Prostate gland (tissue), 2 donors: Measurements from ENCODE around the gene DCAF16. TPM values are rescaled to one million over a fixed set of nuclear protein-coding genes. Genes with fewer than 3 reads are reported as not detected.

Source experiments
- DNase-seq: peaks from one replicate; pipeline ENCODE4 v3.0.0-alpha.2; 2019; ENCODE audit warnings: low spot score
- H3K27ac ChIP-seq, 2 donors: fragments of 200-600 bp; sonication (generic); 2 replicates each; pipeline ENCODE4 v1.5.1; 2017 to 2019
- H3K27me3 ChIP-seq: fragments of 200-600 bp; sonication (generic); replicated peaks from 2 replicates; pipeline ENCODE4 v1.5.1; 2019; ENCODE audit not compliant: insufficient read depth
- H3K36me3 ChIP-seq, 2 donors: fragments of 200-600 bp; sonication (generic); 1 replicate in 1 of 2; 2 replicates in 1 of 2; pipeline versions ENCODE4 v1.5.1 to v1.8.1; 2017 to 2019
- H3K4me1 ChIP-seq: fragments of 200-600 bp; sonication (generic); replicated peaks from 2 replicates; pipeline ENCODE4 v1.5.1; 2019
- H3K4me3 ChIP-seq, 2 donors: fragments of 200-600 bp; sonication (generic); 2 replicates each; pipeline ENCODE4 v1.5.1; 2017 to 2019
- H3K9me3 ChIP-seq: fragments of 200-600 bp; sonication (generic); 2 replicates; pipeline ENCODE4 v1.5.1; 2017
- CTCF ChIP-seq, 4 experiments: fragments of 200-600 bp in 2 of 4; fragments of 450-650 bp in 2 of 4; sonication (generic) in 2 of 4; IDR thresholded peaks; 1 replicate in 3 of 4; 2 replicates in 1 of 4; pipeline ENCODE4 v1.5.1; 2016 to 2019; ENCODE audit warnings: antibody characterized with exemption in 4 of 4, mild to moderate bottlenecking in 2 of 4, moderate library complexity in 2 of 4
- POLR2A ChIP-seq: fragments of 450-650 bp; IDR thresholded peaks from one replicate; pipeline ENCODE4 v1.6.1; 2016; ENCODE audit warnings: antibody characterized with exemption, mild to moderate bottlenecking
- POLR2AphosphoS5 ChIP-seq: sonication (generic); formaldehyde crosslinking; IDR thresholded peaks from one replicate; pipeline ENCODE4 v1.6.1; 2017; ENCODE audit warnings: antibody characterized with exemption
- WGBS: methylation state at CpG from one replicate; pipeline ENCODE4 v1.1.5; 2018; 5-methylcytosine and 5-hydroxymethylcytosine counted together
- intact Hi-C: fragments of 100-400 bp; cut with DNase I; formaldehyde crosslinking; loops from one replicate; pipeline ENCODE4 v1.14.2; 2022
- total RNA-seq, 2 donors: library from RNA; depleted of rRNA; stranded (reverse); fragments of >200 nt; gene quantifications; one replicate each; pipeline ENCODE4 v1.1.0, GENCODE V29; 2016

The DCAF16 gene
- total RNA-seq, 2 donors from 2014 or later, result 33.0 to 44.0 TPM

- H3K4me3 ChIP-seq, result no peak overlapping the region
- 77% methylated on average over 3 of the region's 3 CpGs for WGBS
- H3K9me3 ChIP-seq, result no peaks in the 10 kb centered on the region
- TF ChIP-seq CTCF (IDR thresholded peaks at IDR 0.05), result no peak
- TF ChIP-seq POLR2A, result no peak
- TF ChIP-seq POLR2AphosphoS5, result no peak
- H3K4me1 ChIP-seq, result peaks cover 6% of the 10 kb centered on the region
- DNase-seq, result no peak
- H3K27me3 ChIP-seq, result no peaks in the 10 kb centered on the region
- intact Hi-C loops, result loop anchor here (5.0 kb wide), 1 partner anchor 237 kb away; the partner anchor contains the start of gene LAP3
- H3K27ac ChIP-seq, result no peak overlapping the region
- H3K36me3 ChIP-seq, result no peaks in the 10 kb centered on the region
These were observed 3.6 kb upstream of the DCAF16 start for GRCh38 chr4:17814140-17814539.

- Histone ChIP-seq H3K4me1 (peaks cover 8% of the 10 kb centered on the region), H3K4me3 (no peak overlapping the region), H3K27me3 (no peaks in the 10 kb centered on the region), H3K36me3 (no peaks in the 10 kb centered on the region), H3K27ac (no peak overlapping the region), H3K9me3 (no peaks in the 10 kb centered on the region)
- TF ChIP-seq POLR2AphosphoS5 (no peak), CTCF (IDR thresholded peaks at IDR 0.05) (no peak), POLR2A (no peak)
- 58% methylated on average over 3 of the region's 3 CpGs for WGBS
- DNase-seq, result no peak
- intact Hi-C loops, result loop anchor here (5.0 kb wide), 1 partner anchor 236 kb away; the partner anchor contains the start of gene LAP3
These were observed 2.2 kb upstream of the DCAF16 start for GRCh38 chr4:17812801-17813200.

GRCh38 chr4:17812125-17812524 is 1.6 kb upstream of the DCAF16 start:
- intact Hi-C loops, result loop anchor here (5.0 kb wide), 1 partner anchor 235 kb away; the partner anchor contains the start of gene LAP3

GRCh38 chr4:17811078-17811603 is 584 bp upstream of the DCAF16 start:
- Histone ChIP-seq H3K27me3 (no peaks in the 10 kb centered on the region), H3K9me3 (no peaks in the 10 kb centered on the region), H3K4me3 (peak overlapping the region; percentile 59 to 81), H3K4me1 (peaks cover 8% of the 10 kb centered on the region), H3K27ac (no peak overlapping the region), H3K36me3 (no peaks in the 10 kb centered on the region)
- TF ChIP-seq POLR2A, result no peak
- no peak for TF ChIP-seq POLR2AphosphoS5
- no peak for TF ChIP-seq CTCF (IDR thresholded peaks at IDR 0.05)
- under 1% methylated on average over 36 of the region's 48 CpGs for WGBS
- DNase-seq, result no peak
- intact Hi-C loops, result loop anchor here (2.0 to 5.0 kb wide), 2 partner anchors 212 to 234 kb away; partner anchors contain the start of gene LAP3

More at GRCh38 chr4:17812125-17812524, 1.6 kb upstream of the DCAF16 start:
- Histone ChIP-seq H3K9me3 (no peaks in the 10 kb centered on the region), H3K4me3 (no peak overlapping the region), H3K27me3 (no peaks in the 10 kb centered on the region), H3K4me1 (peaks cover 8% of the 10 kb centered on the region), H3K36me3 (no peaks in the 10 kb centered on the region), H3K27ac (no peak overlapping the region)
- TF ChIP-seq POLR2A (no peak), CTCF (IDR thresholded peaks at IDR 0.05) (no peak), POLR2AphosphoS5 (no peak)
- WGBS, result 9% methylated on average over 3 of the region's 3 CpGs
- DNase-seq, result no peak

- DNase-seq, result no peak
- WGBS, result 2% methylated on average over 7 of the region's 7 CpGs
- TF ChIP-seq POLR2AphosphoS5, result no peak
- TF ChIP-seq CTCF (IDR thresholded peaks at IDR 0.05), result no peak
- TF ChIP-seq POLR2A, result no peak
- H3K9me3 ChIP-seq, result no peaks in the 10 kb centered on the region
- peak overlapping the region; percentile 59 to 81 for H3K4me3 ChIP-seq
- intact Hi-C loops, result loop anchor here (2.0 to 10.0 kb wide), 3 partner anchors 213 to 255 kb away; partner anchors contain the start of gene LAP3
- H3K36me3 ChIP-seq, result no peaks in the 10 kb centered on the region
- H3K27me3 ChIP-seq, result no peaks in the 10 kb centered on the region
- H3K27ac ChIP-seq, result peak overlapping the region; percentile 89 to 93
- peaks cover 8% of the 10 kb centered on the region for H3K4me1 ChIP-seq
These were observed 890 bp downstream of the DCAF16 start for GRCh38 chr4:17809667-17810066.
